Calu3 (cell line): ENCODE results near the gene FAM169A. TPM values are rescaled to one million over a fixed set of nuclear protein-coding genes. Genes with fewer than 3 reads are reported as not detected.
A peak's percentile ranks its signal among the peaks of the same experiment; 100 is the strongest.

Source experiments
- BruUV-seq: library from RNA; stranded (reverse); fragments of 400-500 nt; replicated peaks from 2 replicates; lab custom pipeline; 2021; lab: Mats Ljungman, UMichigan
- CTCF ChIA-PET: fragments of 300-600 bp; sonication (Branson Sonifier 250); formaldehyde crosslinking; loops from one replicate; lab custom pipeline; 2022; ENCODE audit warnings: antibody characterized with exemption; lab: Charles Lee
- DNase-seq: peaks from one replicate; pipeline ENCODE4 v3.0.0; 2022
- H3K27ac Mint-ChIP-seq: one replicate; pipeline ENCODE4 v1.8.0; 2022; ENCODE audit warnings: mixed read lengths; ENCODE audit not compliant: unreplicated experiment
- H3K27me3 Mint-ChIP-seq: one replicate; pipeline ENCODE4 v1.8.0; 2022; ENCODE audit warnings: mixed read lengths; ENCODE audit not compliant: unreplicated experiment
- H3K36me3 Mint-ChIP-seq: one replicate; pipeline ENCODE4 v1.8.0; 2022; ENCODE audit warnings: mild to moderate bottlenecking, moderate library complexity, mixed read lengths; ENCODE audit not compliant: insufficient read depth, unreplicated experiment
- H3K4me1 Mint-ChIP-seq: one replicate; pipeline ENCODE4 v1.8.0; 2022; ENCODE audit warnings: mild to moderate bottlenecking, low read depth, mixed read lengths; ENCODE audit not compliant: unreplicated experiment
- H3K4me3 Mint-ChIP-seq: one replicate; pipeline ENCODE4 v1.8.0; 2022; ENCODE audit warnings: mild to moderate bottlenecking, low read depth, moderate library complexity, mixed read lengths; ENCODE audit not compliant: unreplicated experiment
- H3K9me3 Mint-ChIP-seq: one replicate; pipeline ENCODE4 v1.8.0; 2022; ENCODE audit warnings: low read depth, mixed read lengths; ENCODE audit not compliant: unreplicated experiment
- intact Hi-C: fragments of 100-400 bp; cut with micrococcal nuclease; formaldehyde crosslinking; loops from one replicate; pipeline ENCODE4 v1.10.0; 2022; ENCODE audit not compliant: unreplicated experiment
- total RNA-seq: library from RNA; stranded (reverse); gene quantifications from 2 replicates; pipeline ENCODE4 v1.2.3, GENCODE V29; 2022
- TF ChIP-seq, protein P1 (sequence below): fragments of 200-600 bp; IDR thresholded peaks from one replicate; pipeline ENCODE4 v1.8.0; 2022; ENCODE audit warnings: antibody characterized with exemption; ENCODE audit not compliant: unreplicated experiment

The FAM169A gene
- total RNA-seq, 1 experiment from 2014 or later: 14.1 TPM

DNA sequence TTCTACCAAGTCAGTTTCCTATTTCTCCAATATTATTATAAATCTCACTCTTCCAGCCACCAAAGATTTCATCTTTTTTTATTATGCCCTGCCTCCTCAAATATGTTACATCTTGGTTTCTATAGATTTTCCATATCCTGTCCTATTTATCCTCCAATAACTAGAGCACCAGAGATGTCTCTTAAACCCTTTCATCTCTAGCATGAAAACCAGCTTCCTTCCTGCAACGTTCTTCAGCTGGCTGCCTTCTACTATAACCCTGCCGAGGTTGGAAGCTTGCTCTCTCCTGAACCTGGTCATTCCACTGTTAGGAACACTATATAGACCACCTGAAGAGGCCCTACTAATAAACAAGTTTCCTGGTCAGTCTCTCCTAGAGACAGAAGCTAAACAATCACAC lies 27.9 kb downstream of the FAM169A start:
- no peak overlapping the region for H3K4me3 Mint-ChIP-seq
- no peak for DNase-seq
- H3K9me3 Mint-ChIP-seq: no peaks in the 10 kb centered on the region
- TF ChIP-seq, protein P1, sequence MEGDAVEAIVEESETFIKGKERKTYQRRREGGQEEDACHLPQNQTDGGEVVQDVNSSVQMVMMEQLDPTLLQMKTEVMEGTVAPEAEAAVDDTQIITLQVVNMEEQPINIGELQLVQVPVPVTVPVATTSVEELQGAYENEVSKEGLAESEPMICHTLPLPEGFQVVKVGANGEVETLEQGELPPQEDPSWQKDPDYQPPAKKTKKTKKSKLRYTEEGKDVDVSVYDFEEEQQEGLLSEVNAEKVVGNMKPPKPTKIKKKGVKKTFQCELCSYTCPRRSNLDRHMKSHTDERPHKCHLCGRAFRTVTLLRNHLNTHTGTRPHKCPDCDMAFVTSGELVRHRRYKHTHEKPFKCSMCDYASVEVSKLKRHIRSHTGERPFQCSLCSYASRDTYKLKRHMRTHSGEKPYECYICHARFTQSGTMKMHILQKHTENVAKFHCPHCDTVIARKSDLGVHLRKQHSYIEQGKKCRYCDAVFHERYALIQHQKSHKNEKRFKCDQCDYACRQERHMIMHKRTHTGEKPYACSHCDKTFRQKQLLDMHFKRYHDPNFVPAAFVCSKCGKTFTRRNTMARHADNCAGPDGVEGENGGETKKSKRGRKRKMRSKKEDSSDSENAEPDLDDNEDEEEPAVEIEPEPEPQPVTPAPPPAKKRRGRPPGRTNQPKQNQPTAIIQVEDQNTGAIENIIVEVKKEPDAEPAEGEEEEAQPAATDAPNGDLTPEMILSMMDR: no peak
- no TSS peak for BruUV-seq
- no peaks in the 10 kb centered on the region for H3K27me3 Mint-ChIP-seq
- peaks cover 6% of the 10 kb centered on the region for H3K36me3 Mint-ChIP-seq
- intact Hi-C loops: no loop called here
- H3K27ac Mint-ChIP-seq: no peak overlapping the region
- CTCF ChIA-PET: no interaction called here
- peaks cover 17% of the 10 kb centered on the region for H3K4me1 Mint-ChIP-seq

DNA sequence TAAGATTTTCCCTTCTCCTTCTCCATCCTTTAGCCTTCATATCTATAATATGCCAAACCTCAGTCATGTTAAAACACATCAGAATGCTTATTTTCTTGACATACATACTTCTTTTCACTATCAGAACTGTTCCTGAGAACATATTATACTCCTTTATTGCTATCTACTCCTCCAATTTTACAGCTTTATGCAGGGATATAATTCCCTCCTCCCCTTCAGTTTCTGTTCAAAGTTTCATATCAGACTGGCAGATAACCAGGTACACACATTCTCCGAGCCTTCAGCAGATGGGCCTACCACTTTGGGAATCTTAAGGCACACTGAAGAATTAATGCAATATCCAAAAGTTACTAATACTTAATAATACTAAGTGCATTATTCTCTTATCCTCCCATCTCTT lies 29.1 kb downstream of the FAM169A start:
- no peak overlapping the region for H3K4me3 Mint-ChIP-seq
- H3K9me3 Mint-ChIP-seq: no peaks in the 10 kb centered on the region
- DNase-seq: no peak
- no peak overlapping the region for H3K27ac Mint-ChIP-seq
- no TSS peak for BruUV-seq
- intact Hi-C loops: no loop called here
- no peaks in the 10 kb centered on the region for H3K27me3 Mint-ChIP-seq
- H3K4me1 Mint-ChIP-seq: peaks cover 26% of the 10 kb centered on the region
- TF ChIP-seq, protein P1: no peak
- CTCF ChIA-PET: no interaction called here
- peaks cover 6% of the 10 kb centered on the region for H3K36me3 Mint-ChIP-seq

DNA sequence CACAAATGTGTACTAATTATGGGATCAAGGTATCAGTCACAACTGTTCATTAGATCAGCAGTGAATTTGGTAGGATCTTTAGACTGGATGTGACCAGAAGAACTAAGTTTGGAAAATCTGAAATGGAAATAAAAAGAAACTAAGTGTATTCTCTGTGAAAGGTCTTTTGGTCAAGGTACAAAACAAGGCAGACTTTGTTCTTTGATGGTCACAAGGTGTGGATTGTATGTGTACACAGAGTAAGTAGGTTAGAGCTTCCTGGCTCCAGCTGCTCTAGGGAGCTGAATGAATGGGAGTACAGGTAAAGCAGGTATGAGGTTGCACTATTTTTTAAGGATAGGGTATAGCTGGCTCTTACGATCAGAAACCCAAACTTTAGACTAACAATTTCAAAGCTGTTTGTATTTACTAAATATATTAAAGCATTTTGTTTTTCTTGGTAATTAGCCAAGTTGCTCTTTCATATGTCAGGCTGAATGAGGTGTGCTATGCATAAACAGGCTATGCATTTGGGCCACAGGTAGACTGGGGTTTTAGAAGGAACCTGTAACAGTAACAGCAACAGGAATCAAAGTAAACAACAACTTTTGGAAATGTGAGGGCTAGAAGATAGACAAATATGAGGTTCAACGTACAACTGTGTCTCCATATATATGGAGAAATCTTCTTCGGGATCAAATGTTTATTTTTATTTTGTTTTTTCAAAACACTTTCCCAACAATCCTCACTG lies 32.5 kb downstream of the FAM169A start:
- peaks cover 6% of the 10 kb centered on the region for H3K36me3 Mint-ChIP-seq
- peak overlapping the region; percentile 16 for H3K4me3 Mint-ChIP-seq
- H3K27me3 Mint-ChIP-seq: no peaks in the 10 kb centered on the region
- CTCF ChIA-PET: interaction anchor here (0.9 to 1.1 kb wide), 3 partner anchors 9 to 12 kb away, joined by 3 to 4 read pairs (median 3); no protein-coding TSS in a partner anchor
- intact Hi-C loops: no loop called here
- H3K27ac Mint-ChIP-seq: no peak overlapping the region
- peak; percentile 26 for DNase-seq
- H3K4me1 Mint-ChIP-seq: peaks cover 26% of the 10 kb centered on the region
- H3K9me3 Mint-ChIP-seq: no peaks in the 10 kb centered on the region
- BruUV-seq: no TSS peak
- TF ChIP-seq, protein P1: no peak

DNA sequence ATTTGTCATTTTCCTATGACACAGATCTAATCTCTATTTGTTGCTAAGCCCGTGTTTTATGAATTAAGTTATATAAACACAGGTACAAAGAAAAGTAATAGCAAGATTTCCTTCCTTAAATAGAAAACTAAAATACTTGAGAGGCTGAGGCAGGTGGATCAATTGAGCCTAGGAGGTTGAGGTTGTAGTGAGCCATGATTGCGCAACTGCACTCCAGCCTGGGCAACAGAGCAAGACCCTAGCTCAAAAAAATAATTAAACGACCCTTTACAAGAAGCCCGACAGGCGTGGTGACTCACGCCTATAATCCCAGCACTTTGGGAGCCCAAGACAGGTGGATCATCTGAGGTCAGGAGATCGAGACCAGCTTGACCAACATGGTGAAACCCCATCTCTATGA lies 36.8 kb downstream of the FAM169A start:
- TF ChIP-seq, protein P1: no peak
- H3K9me3 Mint-ChIP-seq: no peaks in the 10 kb centered on the region
- peaks cover 21% of the 10 kb centered on the region for H3K4me1 Mint-ChIP-seq
- H3K27me3 Mint-ChIP-seq: no peaks in the 10 kb centered on the region
- no peak overlapping the region for H3K4me3 Mint-ChIP-seq
- no peak for DNase-seq
- no peak overlapping the region for H3K27ac Mint-ChIP-seq
- intact Hi-C loops: no loop called here
- no TSS peak for BruUV-seq
- no peaks in the 10 kb centered on the region for H3K36me3 Mint-ChIP-seq
- CTCF ChIA-PET: interaction anchor here (0.6 kb wide), 1 partner anchor 479 kb away, joined by 4 read pairs; no protein-coding TSS in a partner anchor
